ENCODE data around the gene TREM2. TPM values are rescaled to one million over a fixed set of nuclear protein-coding genes. Genes with fewer than 3 reads are reported as not detected.

TREM2 gene
- total RNA-seq, 1 donor, result not detected

- no peak for TF ChIP-seq CTCF (IDR thresholded peaks at IDR 0.05; ENCODE audit: insufficient read depth, low read depth, low read length)
- no peak for DNase-seq (ENCODE audit: low read depth)
- no peak overlapping the region for H3K4me3 ChIP-seq (ENCODE audit: low read depth, low read length)
These were observed 26.0 kb downstream of the TREM2 start for GRCh38 chr6:41136911-41137310.

- H3K4me3 ChIP-seq (ENCODE audit: low read depth, low read length), result no peak overlapping the region
- DNase-seq (ENCODE audit: low read depth), result no peak
- TF ChIP-seq CTCF (IDR thresholded peaks at IDR 0.05; ENCODE audit: insufficient read depth, low read depth, low read length), result no peak
These were observed 27.7 kb downstream of the TREM2 start for GRCh38 chr6:41135062-41135832.

- TF ChIP-seq CTCF (IDR thresholded peaks at IDR 0.05; ENCODE audit: insufficient read depth, low read depth, low read length), result no peak
- no peak overlapping the region for H3K4me3 ChIP-seq (ENCODE audit: low read depth, low read length)
- no peak for DNase-seq (ENCODE audit: low read depth)
These were observed 30.7 kb downstream of the TREM2 start for GRCh38 chr6:41132254-41132653.

- H3K4me3 ChIP-seq (ENCODE audit: low read depth, low read length), result no peak overlapping the region
- no peak for TF ChIP-seq CTCF (IDR thresholded peaks at IDR 0.05; ENCODE audit: insufficient read depth, low read depth, low read length)
- DNase-seq (ENCODE audit: low read depth), result no peak
These were observed 37.6 kb downstream of the TREM2 start for GRCh38 chr6:41125282-41125681.

- DNase-seq (ENCODE audit: low read depth), result no peak
- no peak overlapping the region for H3K4me3 ChIP-seq (ENCODE audit: low read depth, low read length)
- TF ChIP-seq CTCF (IDR thresholded peaks at IDR 0.05; ENCODE audit: insufficient read depth, low read depth, low read length), result no peak
These were observed 40.0 kb downstream of the TREM2 start for GRCh38 chr6:41122918-41123317.

GRCh38 chr6:41122373-41122772, 40.5 kb downstream of the TREM2 start:
- TF ChIP-seq CTCF (IDR thresholded peaks at IDR 0.05; ENCODE audit: insufficient read depth, low read depth, low read length), result no peak
- H3K4me3 ChIP-seq (ENCODE audit: low read depth, low read length), result no peak overlapping the region
- no peak for DNase-seq (ENCODE audit: low read depth)

- no peak overlapping the region for H3K4me3 ChIP-seq (ENCODE audit: low read depth, low read length)
- DNase-seq (ENCODE audit: low read depth), result no peak
- no peak for TF ChIP-seq CTCF (IDR thresholded peaks at IDR 0.05; ENCODE audit: insufficient read depth, low read depth, low read length)
These were observed 42.9 kb downstream of the TREM2 start for GRCh38 chr6:41120058-41120457.

Data from fibroblast of villous mesenchyme (primary cell).